Small intestine (tissue), 16 donors: ENCODE results near the gene CMTM7. TPM values are rescaled to one million over a fixed set of nuclear protein-coding genes. Genes with fewer than 3 reads are reported as not detected.

Source experiments
- DNase-seq, 2 donors: peaks; one replicate each; pipeline versions ENCODE4 v3.0.0 to v3.0.0-alpha.2; 2013
- FAIRE-seq: peaks from 2 replicates; lab custom pipeline; 2012; peaks lifted over from hg19 to GRCh38; lab: Jason Lieb, UNC
- H3K27ac ChIP-seq, 3 donors: one replicate each; pipeline ENCODE4 v1.5.1; 2013; ENCODE audit warnings: low read length in 2 of 3, mild to moderate bottlenecking in 2 of 3, control low read depth in 1 of 3, inconsistent platforms in 1 of 3, low read depth in 1 of 3, moderate library complexity in 1 of 3
- H3K27me3 ChIP-seq, 3 donors: one replicate each; pipeline ENCODE4 v1.6.1; 2013; ENCODE audit warnings: low read length in 3 of 3, inconsistent platforms in 1 of 3; ENCODE audit not compliant: control insufficient read depth in 3 of 3, insufficient read depth in 3 of 3
- H3K36me3 ChIP-seq, 3 donors: one replicate each; pipeline ENCODE4 v1.6.1; 2013; ENCODE audit warnings: low read length in 3 of 3, inconsistent platforms in 1 of 3, low read depth in 1 of 3, mild to moderate bottlenecking in 1 of 3, moderate library complexity in 1 of 3; ENCODE audit not compliant: control insufficient read depth in 3 of 3, insufficient read depth in 2 of 3
- H3K4me1 ChIP-seq, 3 donors: one replicate each; pipeline ENCODE4 v1.6.1; 2013; ENCODE audit warnings: low read length in 2 of 3, inconsistent platforms in 1 of 3, low read depth in 1 of 3, mild to moderate bottlenecking in 1 of 3, moderate library complexity in 1 of 3; ENCODE audit not compliant: control insufficient read depth in 3 of 3, insufficient read depth in 2 of 3
- H3K4me3 ChIP-seq, 3 donors: one replicate each; pipeline ENCODE4 v1.5.1; 2013; ENCODE audit warnings: low read length in 3 of 3, control low read depth in 1 of 3, inconsistent platforms in 1 of 3, low read depth in 1 of 3, mild to moderate bottlenecking in 1 of 3, moderate library complexity in 1 of 3
- H3K9me3 ChIP-seq, 2 donors: one replicate each; pipeline ENCODE4 v1.6.1; 2013; ENCODE audit warnings: low read depth in 1 of 2, low read length in 1 of 2; ENCODE audit not compliant: control insufficient read depth in 2 of 2, insufficient read depth in 1 of 2
- WGBS, 3 donors: extraction: QIAGEN DNeasy Blood & Tissue Kit; methylation state at CpG; one replicate each; pipeline ENCODE4 v1.1.7; 2013; 5-methylcytosine and 5-hydroxymethylcytosine counted together
- long read RNA-seq, 10 donors: transcript quantifications; one replicate each; lab custom pipeline, GENCODE V29; 2026
- polyA plus RNA-seq, 4 donors: library from polyadenylated mRNA; stranded (reverse) in 3 of 4; unstranded in 1 of 4; fragments of 200-250 nt in 3 of 4; fragments of 120-200 nt in 1 of 4; gene quantifications; one replicate each; pipeline versions ENCODE4 v1.2.1 to v1.2.3, GENCODE V29; 2013
- donor health status: healthy with polysubstance abuse.
- donor health status: control.
- donor health status: control.
- donor health status: Bipolar disorder and iron deficiency.
- donor health status: healthy.

The CMTM7 gene
- 1 to 10 TPM; 2.0 to 8.2 (median 4.5) TPM for polyA plus RNA-seq
- long read RNA-seq, donor 1 = 0 reads
- long read RNA-seq, donor 2, partial matches to known transcripts = 8 of 11 reads
- long read RNA-seq, donor 2, other reads (novel, unspliced or antisense) = 0 of 11 reads
- long read RNA-seq, donor 3, partial matches to known transcripts = 0 of 4 reads
- long read RNA-seq, donor 3, other reads (novel, unspliced or antisense) = 0 of 4 reads
- long read RNA-seq, donor 4 = 0 reads
- long read RNA-seq, donor 5, partial matches to known transcripts = 19 of 21 reads
- long read RNA-seq, donor 5, other reads (novel, unspliced or antisense) = 0 of 21 reads
- long read RNA-seq, donor 6, partial matches to known transcripts = 0 of 5 reads
- long read RNA-seq, donor 6, other reads (novel, unspliced or antisense) = 0 of 5 reads
- long read RNA-seq, donor 7 = 0 reads
- long read RNA-seq, donor 8 = 0 reads
- long read RNA-seq, donor 9, partial matches to known transcripts = 0 of 3 reads
- long read RNA-seq, donor 9, other reads (novel, unspliced or antisense) = 0 of 3 reads
- long read RNA-seq, donor 10, transcript CMTM7-201 (5 exons, 2,038 nt) = major isoform, 5 of 68 reads
- long read RNA-seq, donor 10, partial matches to known transcripts = 57 of 68 reads
- long read RNA-seq, donor 10, other reads (novel, unspliced or antisense) = 0 of 68 reads

- 1% methylated on average over 88 to 107 of the region's 107 CpGs for WGBS, 3 donors
- DNase-seq (peak; percentile 44 to 66), FAIRE-seq (no peak)
- peak within 1 kb of the TSS; percentile 47 to 78 (median 75) for H3K4me3 ChIP-seq
- H3K36me3 ChIP-seq = no peaks in the 10 kb centered on the region
- peak within 1 kb of the TSS; percentile 2 to 88 (median 77) for H3K27ac ChIP-seq
- no peaks in the 10 kb centered on the region for H3K27me3 ChIP-seq
- no peaks in the 10 kb centered on the region for H3K9me3 ChIP-seq
- H3K4me1 ChIP-seq = peaks cover 0 to 6% (median 0%) of the 10 kb centered on the region in 3 donors
Observed at GRCh38 chr3:32391643-32392535, at the start of gene CMTM7. Gene CMTM7 (plus strand): TSS chr3:32391853. CDS start chr3:32391907, 54 bp downstream.

- H3K4me1 ChIP-seq = peaks cover 0 to 7% (median 0%) of the 10 kb centered on the region in 3 donors
- H3K4me3 ChIP-seq = no peak overlapping the region
- H3K27ac ChIP-seq = no peak overlapping the region
- FAIRE-seq (no peak), DNase-seq (peak; percentile 29 to 53)
- WGBS, 3 donors = 22 to 47% (median 41%) methylated on average over 11 of the region's 11 CpGs
- no peaks in the 10 kb centered on the region for H3K27me3 ChIP-seq
- H3K36me3 ChIP-seq = peaks cover 0 to 3% (median 0%) of the 10 kb centered on the region in 3 donors
- H3K9me3 ChIP-seq = no peaks in the 10 kb centered on the region
Observed at GRCh38 chr3:32347343-32348125, 44.1 kb upstream of the CMTM7 start.

GRCh38 chr3:32349184-32349583, 42.5 kb upstream of the CMTM7 start:
- Histone ChIP-seq H3K36me3 (peaks cover 0 to 3% (median 0%) of the 10 kb centered on the region in 3 donors), H3K27ac (peak overlapping the region in 1 of 3 donors; percentile 37), H3K9me3 (no peaks in the 10 kb centered on the region), H3K4me3 (no peak overlapping the region), H3K27me3 (no peaks in the 10 kb centered on the region), H3K4me1 (peaks cover 0 to 7% (median 0%) of the 10 kb centered on the region in 3 donors)
- 78 to 94% (median 93%) methylated on average over 2 of the region's 2 CpGs for WGBS, 3 donors
- DNase-seq (peak in 1 of 2 donors; percentile 33), FAIRE-seq (no peak)

- DNase-seq (no peak), FAIRE-seq (no peak)
Observed at GRCh38 chr3:32352563-32352962, 39.1 kb upstream of the CMTM7 start.

GRCh38 chr3:32353351-32353750, 38.3 kb upstream of the CMTM7 start:
- no peak overlapping the region for H3K4me3 ChIP-seq
- H3K4me1 ChIP-seq = peaks cover 0 to 22% (median 0%) of the 10 kb centered on the region in 3 donors
- no peak for DNase-seq
- H3K27ac ChIP-seq = no peak overlapping the region
- peaks cover 0 to 9% (median 0%) of the 10 kb centered on the region in 3 donors for H3K36me3 ChIP-seq
- no peaks in the 10 kb centered on the region for H3K27me3 ChIP-seq
- no peak for FAIRE-seq
- H3K9me3 ChIP-seq = no peaks in the 10 kb centered on the region
- WGBS, 3 donors = 97 to 100% (median 100%) methylated on average over 2 of the region's 2 CpGs

More at GRCh38 chr3:32352563-32352962, 39.1 kb upstream of the CMTM7 start:
- Histone ChIP-seq H3K4me3 (no peak overlapping the region), H3K27ac (no peak overlapping the region), H3K36me3 (peaks cover 0 to 5% (median 0%) of the 10 kb centered on the region in 3 donors), H3K9me3 (no peaks in the 10 kb centered on the region), H3K27me3 (no peaks in the 10 kb centered on the region), H3K4me1 (peaks cover 0 to 22% (median 0%) of the 10 kb centered on the region in 3 donors)

GRCh38 chr3:32354362-32354778, 37.3 kb upstream of the CMTM7 start:
- DNase-seq = no peak
- H3K9me3 ChIP-seq = no peaks in the 10 kb centered on the region
- H3K36me3 ChIP-seq = peaks cover 0 to 9% (median 0%) of the 10 kb centered on the region in 3 donors
- no peak for FAIRE-seq
- H3K27me3 ChIP-seq = no peaks in the 10 kb centered on the region
- H3K4me3 ChIP-seq = no peak overlapping the region
- H3K4me1 ChIP-seq = peaks cover 0 to 22% (median 0%) of the 10 kb centered on the region in 3 donors
- H3K27ac ChIP-seq = no peak overlapping the region
- 53 to 81% (median 71%) methylated on average over 8 of the region's 8 CpGs for WGBS, 3 donors

GRCh38 chr3:32355751-32356291, 35.8 kb upstream of the CMTM7 start:
- 72 to 79% (median 75%) methylated on average over 8 of the region's 8 CpGs for WGBS, 3 donors
- no peaks in the 10 kb centered on the region for H3K27me3 ChIP-seq
- no peaks in the 10 kb centered on the region for H3K9me3 ChIP-seq
- H3K4me3 ChIP-seq = no peak overlapping the region
- DNase-seq = peak in 1 of 2 donors; percentile 52
- H3K4me1 ChIP-seq = peaks cover 0 to 22% (median 0%) of the 10 kb centered on the region in 3 donors
- FAIRE-seq = no peak
- peaks cover 0 to 9% (median 0%) of the 10 kb centered on the region in 3 donors for H3K36me3 ChIP-seq
- peak overlapping the region in 1 of 3 donors; percentile 7 for H3K27ac ChIP-seq
